ENCODE measurements around the gene CTDSP1. TPM values are rescaled to one million over a fixed set of nuclear protein-coding genes. Genes with fewer than 3 reads are reported as not detected.
A peak's percentile ranks its signal among the peaks of the same experiment; 100 is the strongest.

The CTDSP1 gene
- total RNA-seq, 1 experiment from 2014 or later: 69.7 TPM

DNA sequence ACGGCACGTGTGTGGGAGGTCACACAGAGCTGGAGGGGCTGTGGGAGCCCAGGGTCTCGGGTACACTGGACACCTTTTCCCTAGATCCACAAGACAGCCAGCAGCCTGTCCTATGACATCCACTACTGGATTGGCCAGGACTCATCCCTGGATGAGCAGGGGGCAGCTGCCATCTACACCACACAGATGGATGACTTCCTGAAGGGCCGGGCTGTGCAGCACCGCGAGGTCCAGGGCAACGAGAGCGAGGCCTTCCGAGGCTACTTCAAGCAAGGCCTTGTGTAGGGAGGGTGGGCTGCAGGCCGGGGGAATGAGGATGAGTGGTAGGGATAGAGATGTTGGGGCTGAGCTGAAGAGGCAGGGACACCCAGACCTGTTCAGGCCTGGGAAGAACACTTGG is 25.9 kb downstream of the CTDSP1 start:
- DNase-seq (ENCODE audit: low read depth): no peak

DNA sequence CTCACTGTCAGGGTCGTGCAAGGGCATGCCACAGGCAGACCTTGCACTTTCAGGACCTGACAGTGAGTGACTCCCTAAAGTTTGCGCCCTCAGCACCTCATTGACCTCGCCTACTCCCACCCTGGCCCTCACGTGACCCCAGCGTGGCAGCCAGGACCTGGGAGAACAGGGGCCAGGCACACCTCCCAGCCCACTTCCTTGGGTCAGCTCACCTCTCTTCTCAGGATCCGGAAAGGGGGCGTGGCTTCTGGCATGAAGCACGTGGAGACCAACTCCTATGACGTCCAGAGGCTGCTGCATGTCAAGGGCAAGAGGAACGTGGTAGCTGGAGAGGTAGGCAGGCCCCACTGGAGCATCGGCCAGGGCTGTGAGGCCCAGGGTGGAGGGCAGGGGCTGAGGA is 28.1 kb downstream of the CTDSP1 start:
- no peak for DNase-seq (ENCODE audit: low read depth)

DNA sequence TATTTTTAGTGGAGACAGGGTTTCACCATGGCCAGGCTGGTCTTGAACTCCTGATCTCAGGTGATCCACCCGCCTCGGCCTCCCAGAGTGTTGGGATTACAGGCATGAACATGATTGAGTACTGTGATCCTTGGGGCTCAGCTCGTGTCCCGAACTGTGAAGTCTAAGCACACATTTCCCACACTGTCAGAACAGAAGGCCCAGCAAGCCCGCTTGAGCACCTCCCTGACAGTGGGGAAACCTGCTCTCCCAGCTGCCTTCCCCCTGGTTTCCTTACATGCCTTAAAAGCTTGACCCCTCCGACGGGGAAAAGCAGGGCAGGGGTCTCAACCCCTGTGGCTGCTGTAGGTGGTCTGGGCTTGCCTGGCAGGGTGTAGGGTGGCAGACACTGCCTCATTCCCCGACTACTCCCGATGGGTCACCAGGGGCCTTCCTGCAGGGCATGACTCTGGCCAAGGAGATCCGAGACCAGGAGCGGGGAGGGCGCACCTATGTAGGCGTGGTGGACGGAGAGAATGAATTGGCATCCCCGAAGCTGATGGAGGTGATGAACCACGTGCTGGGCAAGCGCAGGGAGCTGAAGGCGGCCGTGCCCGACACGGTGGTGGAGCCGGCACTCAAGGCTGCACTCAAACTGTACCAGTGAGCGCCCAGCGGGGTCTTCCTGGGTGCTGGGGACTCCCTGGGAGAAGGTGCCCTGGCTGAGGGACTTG is 29.3 kb downstream of the CTDSP1 start:
- no peak for DNase-seq (ENCODE audit: low read depth)

DNA sequence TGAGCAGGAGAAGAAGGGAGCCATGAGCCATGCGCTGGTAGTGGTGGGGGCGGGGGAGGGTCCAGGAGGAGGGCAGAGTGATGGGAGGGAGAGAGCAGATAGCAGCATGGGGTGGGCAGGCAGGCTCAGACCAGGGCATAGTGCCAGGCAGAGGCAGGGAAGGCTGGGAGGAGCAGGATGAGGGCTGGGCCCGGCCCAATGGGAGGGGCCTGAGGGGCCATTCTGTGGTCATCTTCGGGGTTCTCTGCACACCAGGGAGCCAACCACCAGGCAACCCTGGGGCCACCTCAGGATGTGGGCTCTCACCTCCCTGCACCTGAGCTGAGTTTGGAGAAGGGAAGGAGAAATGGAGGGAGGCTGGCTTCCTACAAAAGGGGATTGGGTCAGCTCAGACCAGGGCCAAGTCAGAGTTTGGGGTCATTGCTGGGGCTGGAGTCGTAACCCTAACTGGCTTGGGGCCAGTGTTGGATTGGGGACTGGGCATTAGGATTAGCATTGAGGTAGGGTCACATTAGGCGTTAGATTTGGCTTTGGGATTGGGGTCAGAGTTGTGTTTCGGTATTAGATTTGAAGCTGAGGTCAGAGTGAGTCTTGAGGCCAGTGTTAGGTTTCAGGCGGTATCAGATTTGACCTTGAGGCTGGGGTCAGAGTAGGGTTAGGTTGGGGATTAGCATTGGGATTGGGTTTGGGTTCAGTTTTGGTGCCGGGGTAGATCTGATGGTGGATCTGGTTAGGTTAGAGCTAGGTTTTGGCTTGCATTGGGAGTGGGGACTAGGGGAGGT is 30.4 kb downstream of the CTDSP1 start:
- no peak for DNase-seq (ENCODE audit: low read depth)

DNA sequence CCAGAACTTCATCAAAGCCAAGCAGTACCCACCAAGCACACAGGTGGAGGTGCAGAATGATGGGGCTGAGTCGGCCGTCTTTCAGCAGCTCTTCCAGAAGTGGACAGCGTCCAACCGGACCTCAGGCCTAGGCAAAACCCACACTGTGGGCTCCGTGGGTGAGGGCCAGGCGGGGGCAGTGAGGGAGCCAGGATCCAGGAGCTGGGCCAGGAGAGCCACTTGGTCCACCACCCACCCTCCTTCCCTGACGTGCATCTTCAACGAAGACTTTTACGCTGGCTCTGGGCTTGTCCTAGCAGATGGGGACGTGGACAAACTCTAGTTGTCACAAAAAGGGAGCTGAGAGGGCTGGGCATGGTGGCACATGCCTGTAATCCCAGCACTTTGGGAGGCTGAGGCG is 31.1 kb downstream of the CTDSP1 start:
- DNase-seq (ENCODE audit: low read depth): no peak

DNA sequence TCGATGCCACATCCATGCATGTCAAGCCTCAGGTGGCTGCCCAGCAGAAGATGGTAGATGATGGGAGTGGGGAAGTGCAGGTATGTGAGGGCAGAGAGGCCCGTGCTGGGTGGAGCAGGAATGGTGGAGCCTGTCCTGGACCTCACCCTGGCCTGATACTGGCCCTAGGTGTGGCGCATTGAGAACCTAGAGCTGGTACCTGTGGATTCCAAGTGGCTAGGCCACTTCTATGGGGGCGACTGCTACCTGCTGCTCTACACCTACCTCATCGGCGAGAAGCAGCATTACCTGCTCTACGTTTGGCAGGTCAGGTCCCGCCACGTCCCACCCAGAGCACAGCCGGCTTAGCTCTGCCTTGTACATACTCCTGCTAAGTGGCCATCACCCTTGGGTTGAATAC is 32.2 kb downstream of the CTDSP1 start:
- no peak for DNase-seq (ENCODE audit: low read depth)

DNA sequence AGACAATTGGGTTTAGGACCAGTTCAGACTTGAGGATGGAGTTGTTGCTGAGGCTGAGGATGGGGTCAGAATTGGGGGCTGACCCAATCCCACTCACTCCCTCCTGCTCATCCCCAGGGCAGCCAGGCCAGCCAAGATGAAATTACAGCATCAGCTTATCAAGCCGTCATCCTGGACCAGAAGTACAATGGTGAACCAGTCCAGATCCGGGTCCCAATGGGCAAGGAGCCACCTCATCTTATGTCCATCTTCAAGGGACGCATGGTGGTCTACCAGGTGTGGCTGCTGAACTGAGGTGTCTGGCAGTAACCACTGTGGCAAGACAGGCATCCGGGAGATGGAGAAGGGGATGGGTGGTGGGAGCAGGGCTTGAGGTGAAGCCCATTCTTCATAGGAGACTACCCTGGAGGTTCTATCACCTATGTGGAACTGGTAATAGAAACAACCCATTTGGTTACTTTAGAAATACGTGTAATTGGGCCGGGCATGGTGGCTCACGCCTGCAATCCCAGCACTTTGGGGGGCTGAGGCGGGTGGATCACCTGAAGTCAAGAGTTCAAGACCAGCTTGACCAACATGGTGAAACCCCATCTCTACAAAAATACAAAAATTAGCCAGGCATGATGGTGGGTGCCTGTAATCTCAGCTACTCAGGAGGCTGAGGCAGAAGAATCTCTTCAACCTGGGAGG is 33.2 kb downstream of the CTDSP1 start:
- DNase-seq (ENCODE audit: low read depth): no peak

DNA sequence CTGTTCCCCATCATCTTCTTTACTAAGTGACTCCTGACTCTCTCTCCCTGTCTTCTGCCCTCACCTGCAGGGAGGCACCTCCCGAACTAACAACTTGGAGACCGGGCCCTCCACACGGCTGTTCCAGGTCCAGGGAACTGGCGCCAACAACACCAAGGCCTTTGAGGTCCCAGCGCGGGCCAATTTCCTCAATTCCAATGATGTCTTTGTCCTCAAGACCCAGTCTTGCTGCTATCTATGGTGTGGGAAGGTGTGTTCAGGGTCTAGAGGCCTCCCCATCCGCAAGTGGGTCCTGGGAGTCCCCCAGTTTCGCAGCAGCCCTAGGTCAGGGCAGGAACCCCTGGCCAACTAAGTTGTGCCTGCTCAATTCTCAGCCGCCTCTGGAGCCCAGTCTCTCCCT is 34.8 kb downstream of the CTDSP1 start:
- no peak for DNase-seq (ENCODE audit: low read depth)

DNA sequence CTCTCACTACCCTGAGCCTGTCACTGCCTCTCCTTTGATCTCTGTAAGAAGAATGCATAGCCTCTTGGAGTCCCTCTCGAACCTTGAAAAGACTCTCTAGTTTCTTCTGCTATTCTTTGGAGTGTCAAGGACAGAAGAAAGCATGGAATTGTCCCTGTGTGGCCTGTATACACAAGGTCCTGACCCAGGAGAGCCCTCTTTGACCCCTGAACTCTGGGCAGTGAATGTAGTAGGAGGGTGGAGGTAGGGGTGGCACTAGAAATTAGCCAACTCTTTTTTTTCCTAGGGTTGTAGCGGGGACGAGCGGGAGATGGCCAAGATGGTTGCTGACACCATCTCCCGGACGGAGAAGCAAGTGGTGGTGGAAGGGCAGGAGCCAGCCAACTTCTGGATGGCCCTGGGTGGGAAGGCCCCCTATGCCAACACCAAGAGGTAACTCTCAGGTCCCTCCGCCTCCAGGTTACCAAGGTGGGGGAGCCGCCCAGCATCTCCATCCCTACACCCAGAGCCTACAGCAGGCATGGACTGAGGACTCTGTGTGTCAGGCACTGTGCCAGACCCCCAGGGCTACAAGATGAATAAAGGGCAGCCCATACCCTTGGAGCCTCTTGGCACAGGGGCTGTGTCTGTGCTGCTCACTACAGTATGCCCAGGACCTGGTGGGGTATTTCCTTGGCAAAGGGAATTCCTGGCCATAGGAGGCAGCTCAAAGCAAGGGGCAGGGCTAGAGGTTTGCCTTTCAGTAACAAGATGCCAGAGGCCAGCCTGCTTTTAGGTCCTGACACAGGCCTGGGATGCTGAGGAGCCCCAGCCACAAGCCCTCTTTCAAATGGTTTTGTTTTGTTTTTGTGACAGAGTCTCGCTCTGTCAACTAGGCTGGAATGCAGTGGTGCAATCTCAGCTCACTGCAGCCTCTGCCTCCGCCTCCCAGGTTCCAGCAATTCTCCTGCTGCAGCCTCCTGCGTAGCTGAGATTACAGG is 35.6 kb downstream of the CTDSP1 start:
- no peak for DNase-seq (ENCODE audit: low read depth)

DNA sequence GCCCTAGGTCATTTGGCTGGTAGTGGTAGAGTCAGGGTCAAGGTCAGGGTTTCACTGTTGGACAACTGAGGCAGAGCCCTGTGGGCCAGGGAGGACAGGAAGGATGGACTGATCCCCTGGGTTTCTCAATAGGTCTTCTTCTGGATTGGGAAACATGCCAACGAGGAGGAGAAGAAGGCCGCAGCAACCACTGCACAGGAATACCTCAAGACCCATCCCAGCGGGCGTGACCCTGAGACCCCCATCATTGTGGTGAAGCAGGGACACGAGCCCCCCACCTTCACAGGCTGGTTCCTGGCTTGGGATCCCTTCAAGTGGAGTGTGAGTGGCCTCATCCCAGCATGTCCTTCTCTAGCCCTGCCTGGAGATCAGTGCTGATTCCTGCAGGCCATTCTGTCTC is 37.3 kb downstream of the CTDSP1 start:
- no peak for DNase-seq (ENCODE audit: low read depth)

DNA sequence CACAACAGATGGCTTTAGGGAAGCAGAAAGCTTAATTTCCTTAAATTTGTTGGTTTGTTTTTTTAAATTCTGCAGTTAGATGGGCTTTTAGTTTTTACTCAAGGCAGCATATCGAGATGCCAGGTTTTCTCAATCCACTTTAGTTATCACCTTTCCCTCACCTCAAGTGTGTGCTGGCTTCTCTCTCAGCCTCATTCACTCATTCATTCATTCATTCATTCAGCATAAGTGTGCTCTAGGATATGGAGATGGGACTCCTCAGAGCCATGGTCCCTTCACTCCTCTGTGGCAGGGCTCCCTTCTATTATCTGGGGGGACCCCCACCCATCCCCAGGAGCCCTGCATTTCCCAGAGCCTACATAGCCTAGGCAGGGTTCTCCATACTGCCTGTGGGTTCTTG is 38.3 kb downstream of the CTDSP1 start:
- DNase-seq (ENCODE audit: low read depth): no peak

DNA sequence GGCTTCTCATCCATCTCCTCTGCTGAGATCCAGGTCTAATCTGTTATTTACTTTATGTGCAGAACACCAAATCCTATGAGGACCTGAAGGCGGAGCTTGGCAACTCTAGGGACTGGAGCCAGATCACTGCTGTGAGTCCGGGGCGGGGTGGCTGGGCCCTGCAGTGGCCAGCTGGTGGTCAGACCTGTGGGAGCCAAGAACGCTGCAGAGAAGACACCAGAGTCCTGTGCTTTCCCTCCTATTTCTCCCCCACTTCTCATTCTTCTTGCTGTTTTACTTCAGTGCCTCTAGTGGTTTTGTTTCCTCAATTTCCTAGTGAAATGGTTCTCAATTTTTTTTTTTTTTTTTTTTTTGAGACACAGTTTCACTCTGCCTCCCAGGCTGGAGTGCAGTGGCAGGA is 38.9 kb downstream of the CTDSP1 start:
- no peak for DNase-seq (ENCODE audit: low read depth)

DNA sequence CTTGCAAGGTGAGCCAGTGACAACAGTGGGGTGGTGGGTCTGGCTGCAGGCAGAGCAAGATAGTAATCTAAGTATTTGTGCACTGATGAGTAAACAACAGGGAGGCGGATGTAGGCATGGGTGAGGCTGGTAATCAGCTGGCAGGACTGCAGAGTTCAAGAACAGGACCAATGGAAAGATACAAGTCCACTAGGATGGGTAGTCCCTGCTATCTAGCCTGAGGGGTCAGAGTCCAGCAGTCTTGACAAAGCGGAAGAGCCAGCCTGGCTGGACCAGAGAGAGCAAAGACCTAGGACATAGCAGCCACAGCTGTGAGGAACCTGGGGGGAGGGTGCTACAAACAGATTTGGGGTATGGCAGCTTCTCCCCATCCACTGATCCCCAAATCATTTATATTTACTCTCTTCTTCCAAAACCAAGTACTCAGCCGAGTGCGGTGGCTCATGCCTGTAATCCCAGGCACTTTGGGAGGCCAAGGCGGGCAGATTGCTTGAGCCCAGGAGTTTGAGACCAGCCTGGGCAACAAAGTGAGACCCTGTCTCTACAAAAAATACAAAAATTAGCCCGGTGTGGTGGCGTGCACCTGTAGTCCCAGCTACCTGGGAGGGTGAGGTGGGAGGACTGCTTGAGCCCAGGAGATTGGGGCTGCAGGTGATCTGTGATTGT is 45.2 kb downstream of the CTDSP1 start:
- DNase-seq (ENCODE audit: low read depth): no peak

DNA sequence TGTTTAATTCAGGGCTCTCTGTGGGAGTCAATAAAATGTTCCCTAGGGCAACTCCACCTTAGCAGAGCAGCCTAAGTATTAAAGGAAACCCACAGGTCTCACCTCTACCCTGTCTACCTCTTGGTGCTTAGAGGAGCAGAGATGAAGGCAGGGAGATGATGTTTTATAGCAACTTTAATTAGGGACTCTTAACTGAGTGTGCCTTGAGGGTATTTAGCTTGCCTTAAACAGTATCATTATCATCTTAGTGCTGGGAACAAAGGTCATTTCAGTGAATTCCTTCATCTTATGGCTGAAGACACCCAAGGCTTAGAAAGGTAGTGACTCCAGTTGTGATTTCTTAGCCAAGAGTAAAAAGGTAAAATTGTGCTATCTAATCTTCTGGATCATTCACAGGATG is 45.9 kb downstream of the CTDSP1 start:
- no peak for DNase-seq (ENCODE audit: low read depth)

DNA sequence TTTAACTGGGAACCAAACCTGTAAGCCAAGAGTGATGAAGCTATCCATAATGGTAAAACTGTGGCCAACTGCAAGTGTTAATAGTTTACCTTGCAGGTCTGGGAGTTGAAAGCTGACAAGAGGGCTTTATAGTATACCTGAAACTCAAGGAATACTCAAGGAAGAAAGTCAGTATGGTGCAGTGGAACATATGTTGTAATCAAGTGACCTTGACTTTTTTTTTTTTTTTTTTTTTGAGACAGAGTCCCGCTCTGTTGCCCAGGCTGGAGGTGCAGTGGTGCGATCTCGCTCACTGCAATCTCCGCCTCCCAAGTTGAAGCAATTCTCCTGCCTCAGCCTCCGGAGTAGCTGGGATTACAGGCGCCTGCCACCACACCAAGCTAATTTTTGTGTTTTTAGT is 46.9 kb downstream of the CTDSP1 start:
- no peak for DNase-seq (ENCODE audit: low read depth)

DNA sequence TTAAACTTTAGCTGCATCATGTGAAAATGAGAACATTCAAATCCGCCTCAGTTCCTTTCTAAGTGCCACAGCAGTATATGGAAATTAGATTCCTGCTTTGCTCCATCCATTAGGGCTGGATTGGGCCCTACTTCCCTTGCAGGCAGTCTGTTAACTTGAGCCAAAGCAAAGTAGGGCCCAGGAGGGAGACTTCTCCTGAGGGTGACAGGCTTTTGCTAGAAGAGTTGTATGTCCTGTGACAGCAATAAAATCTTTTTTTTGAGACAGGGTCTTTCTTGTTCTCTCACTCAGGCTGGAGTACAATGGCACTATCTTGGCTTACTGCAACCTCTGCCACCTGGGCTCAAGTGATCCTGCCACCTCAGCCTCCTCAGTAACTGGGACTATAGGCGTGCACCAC is 47.4 kb downstream of the CTDSP1 start:
- no peak for DNase-seq (ENCODE audit: low read depth)

DNA sequence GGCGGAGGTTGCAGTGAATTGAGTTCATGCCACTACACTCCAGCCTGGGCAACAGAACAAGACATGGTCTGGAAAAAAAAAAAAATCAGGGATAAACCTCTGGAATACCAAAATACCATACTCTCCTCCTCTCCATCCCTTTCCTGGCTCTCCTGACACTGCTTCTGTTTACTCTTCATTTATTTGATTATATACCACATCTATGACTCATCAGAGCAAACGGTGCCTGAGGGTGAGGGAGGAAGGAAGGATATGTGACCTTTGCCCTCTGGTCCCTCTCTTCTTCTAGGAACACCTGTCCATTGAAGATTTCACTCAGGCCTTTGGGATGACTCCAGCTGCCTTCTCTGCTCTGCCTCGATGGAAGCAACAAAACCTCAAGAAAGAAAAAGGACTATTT is 49.3 kb downstream of the CTDSP1 start:
- peak; percentile 72 for DNase-seq (ENCODE audit: low read depth)

DNA sequence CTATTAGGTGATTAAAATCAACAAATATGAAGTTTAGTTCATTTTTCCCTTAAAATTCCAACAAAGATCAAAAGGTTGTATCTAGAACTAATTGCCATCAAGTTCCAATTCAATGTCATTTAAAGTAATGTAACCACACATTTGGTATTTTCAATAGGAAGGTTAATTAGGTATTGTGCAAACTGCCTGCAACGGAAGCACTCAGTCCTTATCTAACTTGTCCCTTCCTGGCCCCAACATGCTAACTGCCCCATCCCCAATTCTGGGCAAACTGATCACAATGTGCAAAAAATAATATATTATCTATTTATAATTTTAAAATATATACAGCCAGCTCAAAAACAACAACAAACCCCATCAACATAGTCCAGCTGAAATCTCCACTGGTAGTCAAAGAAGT is 52.4 kb downstream of the CTDSP1 start:
- DNase-seq (ENCODE audit: low read depth): no peak

Data from LHCN-M2 (cell line).